ENCODE results near the gene HIPK2. TPM values are rescaled to one million over a fixed set of nuclear protein-coding genes. Genes with fewer than 3 reads are reported as not detected.

The HIPK2 gene
- total RNA-seq, 6 donors from 2014 or later = 38.6 to 59.6 (median 45.9) TPM

DNA sequence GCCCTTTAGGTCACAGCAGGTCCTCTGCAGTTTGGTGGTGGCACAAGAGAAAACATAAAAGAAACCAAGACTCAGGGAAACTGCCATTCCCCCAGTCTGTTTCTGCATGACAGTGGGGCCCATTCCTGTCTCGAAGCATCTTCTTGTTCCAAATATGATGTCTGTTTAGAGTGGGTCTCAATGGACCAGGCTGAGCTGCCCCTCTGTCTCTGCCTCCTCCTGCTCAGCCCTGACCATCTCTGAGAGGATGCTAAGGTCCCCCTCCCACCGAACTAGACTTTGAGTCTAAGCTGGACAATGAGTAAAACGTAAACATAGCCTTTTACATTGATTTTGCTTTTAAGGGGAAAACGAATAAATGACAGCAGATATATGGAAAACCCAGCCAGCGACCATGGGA is 213.9 kb downstream of the HIPK2 start:
- Histone ChIP-seq H3K4me3 (no peak overlapping the region), H3K27ac (no peak overlapping the region), H3K9me3 (no peaks in the 10 kb centered on the region), H3K4me1 (peaks cover 0 to 8% (median 4%) of the 10 kb centered on the region in 4 donors), H3K36me3 (peaks cover 0 to 16% (median 5%) of the 10 kb centered on the region in 4 donors), H3K27me3 (no peaks in the 10 kb centered on the region)
- no peak for ATAC-seq (ENCODE audit: low FRiP score in 2 of 2)
- DNase-seq = no peak
- no peak for TF ChIP-seq POLR2A (IDR thresholded peaks at IDR 0.05)
- TF ChIP-seq, protein P1, sequence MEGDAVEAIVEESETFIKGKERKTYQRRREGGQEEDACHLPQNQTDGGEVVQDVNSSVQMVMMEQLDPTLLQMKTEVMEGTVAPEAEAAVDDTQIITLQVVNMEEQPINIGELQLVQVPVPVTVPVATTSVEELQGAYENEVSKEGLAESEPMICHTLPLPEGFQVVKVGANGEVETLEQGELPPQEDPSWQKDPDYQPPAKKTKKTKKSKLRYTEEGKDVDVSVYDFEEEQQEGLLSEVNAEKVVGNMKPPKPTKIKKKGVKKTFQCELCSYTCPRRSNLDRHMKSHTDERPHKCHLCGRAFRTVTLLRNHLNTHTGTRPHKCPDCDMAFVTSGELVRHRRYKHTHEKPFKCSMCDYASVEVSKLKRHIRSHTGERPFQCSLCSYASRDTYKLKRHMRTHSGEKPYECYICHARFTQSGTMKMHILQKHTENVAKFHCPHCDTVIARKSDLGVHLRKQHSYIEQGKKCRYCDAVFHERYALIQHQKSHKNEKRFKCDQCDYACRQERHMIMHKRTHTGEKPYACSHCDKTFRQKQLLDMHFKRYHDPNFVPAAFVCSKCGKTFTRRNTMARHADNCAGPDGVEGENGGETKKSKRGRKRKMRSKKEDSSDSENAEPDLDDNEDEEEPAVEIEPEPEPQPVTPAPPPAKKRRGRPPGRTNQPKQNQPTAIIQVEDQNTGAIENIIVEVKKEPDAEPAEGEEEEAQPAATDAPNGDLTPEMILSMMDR (IDR thresholded peaks at IDR 0.05) = no peak
- TF ChIP-seq EP300 (IDR thresholded peaks at IDR 0.05) = no peak
- no peak for TF ChIP-seq POLR2AphosphoS5 (IDR thresholded peaks at IDR 0.05)
- WGBS, 2 donors = 90 to 91% methylated on average over 5 of the region's 5 CpGs

DNA sequence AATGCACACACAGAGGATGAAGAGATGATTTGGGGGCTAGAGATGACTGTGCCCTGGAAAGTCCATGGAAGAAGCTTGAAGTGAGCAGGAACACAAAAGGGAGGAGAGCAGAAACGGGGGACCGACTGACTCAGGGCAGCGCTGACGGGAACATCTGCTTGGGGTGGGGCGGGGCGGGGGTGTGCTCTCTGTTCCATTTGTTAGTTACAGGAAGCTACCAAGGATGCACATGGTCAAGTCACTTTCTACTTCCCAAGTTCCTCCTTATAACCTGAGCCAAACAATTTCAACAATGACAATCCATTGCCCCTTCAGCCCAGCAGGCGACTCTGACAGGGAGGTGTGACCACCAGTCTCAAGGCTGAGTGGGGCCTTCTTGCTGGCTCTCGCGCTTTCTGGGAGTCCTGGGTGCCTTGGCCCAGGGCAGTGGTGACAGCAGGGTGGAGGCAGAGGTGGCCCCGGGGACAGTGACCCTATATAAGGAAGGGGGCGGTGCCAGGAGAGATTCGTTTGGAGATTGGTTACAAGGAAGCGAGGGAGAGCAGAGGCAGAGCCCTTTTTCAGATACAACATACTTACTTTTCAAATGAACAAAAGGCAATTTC is 214.7 kb downstream of the HIPK2 start:
- peaks cover 0 to 8% (median 4%) of the 10 kb centered on the region in 4 donors for H3K4me1 ChIP-seq
- 68 to 70% methylated on average over 13 of the region's 13 CpGs for WGBS, 2 donors
- no peak overlapping the region for H3K27ac ChIP-seq
- TF ChIP-seq POLR2A (IDR thresholded peaks at IDR 0.05) (no peak), EP300 (IDR thresholded peaks at IDR 0.05) (no peak), POLR2AphosphoS5 (IDR thresholded peaks at IDR 0.05) (no peak)
- TF ChIP-seq, protein P1 (IDR thresholded peaks at IDR 0.05) = no peak
- peak in 1 of 2 donors; percentile 62 for ATAC-seq (ENCODE audit: low FRiP score in 2 of 2)
- no peaks in the 10 kb centered on the region for H3K9me3 ChIP-seq
- DNase-seq = no peak
- peaks cover 0 to 8% (median 3%) of the 10 kb centered on the region in 4 donors for H3K36me3 ChIP-seq
- no peak overlapping the region for H3K4me3 ChIP-seq
- no peaks in the 10 kb centered on the region for H3K27me3 ChIP-seq

DNA sequence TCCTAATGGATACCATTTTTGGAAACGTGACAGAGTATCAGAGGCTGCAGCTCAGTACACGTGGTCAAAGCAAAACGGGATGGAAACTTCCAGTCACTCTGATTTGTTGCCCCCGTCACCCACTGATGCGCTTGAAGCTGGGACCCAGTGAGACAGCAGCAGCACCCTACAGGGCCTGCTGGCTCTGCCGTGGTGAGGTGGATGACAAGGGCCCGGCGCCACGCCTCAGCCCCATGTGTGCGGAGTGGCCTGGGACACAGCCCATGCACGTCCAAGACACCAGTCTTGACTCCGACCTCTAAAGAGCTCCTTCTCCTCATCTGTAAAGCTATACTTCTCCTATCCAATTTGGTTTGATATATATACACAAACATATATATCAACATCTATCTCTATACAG is 215.3 kb downstream of the HIPK2 start:
- no peaks in the 10 kb centered on the region for H3K9me3 ChIP-seq
- 90 to 97% methylated on average over 12 of the region's 12 CpGs for WGBS, 2 donors
- H3K4me1 ChIP-seq = peaks cover 0 to 8% (median 4%) of the 10 kb centered on the region in 4 donors
- no peaks in the 10 kb centered on the region for H3K27me3 ChIP-seq
- TF ChIP-seq POLR2AphosphoS5 (IDR thresholded peaks at IDR 0.05) (no peak), POLR2A (IDR thresholded peaks at IDR 0.05) (no peak), EP300 (IDR thresholded peaks at IDR 0.05) (no peak)
- TF ChIP-seq, protein P1 (IDR thresholded peaks at IDR 0.05) = no peak
- ATAC-seq (ENCODE audit: low FRiP score in 2 of 2) (no peak), DNase-seq (no peak)
- H3K27ac ChIP-seq = no peak overlapping the region
- peaks cover 0 to 5% (median under 1%) of the 10 kb centered on the region in 4 donors for H3K36me3 ChIP-seq
- no peak overlapping the region for H3K4me3 ChIP-seq

DNA sequence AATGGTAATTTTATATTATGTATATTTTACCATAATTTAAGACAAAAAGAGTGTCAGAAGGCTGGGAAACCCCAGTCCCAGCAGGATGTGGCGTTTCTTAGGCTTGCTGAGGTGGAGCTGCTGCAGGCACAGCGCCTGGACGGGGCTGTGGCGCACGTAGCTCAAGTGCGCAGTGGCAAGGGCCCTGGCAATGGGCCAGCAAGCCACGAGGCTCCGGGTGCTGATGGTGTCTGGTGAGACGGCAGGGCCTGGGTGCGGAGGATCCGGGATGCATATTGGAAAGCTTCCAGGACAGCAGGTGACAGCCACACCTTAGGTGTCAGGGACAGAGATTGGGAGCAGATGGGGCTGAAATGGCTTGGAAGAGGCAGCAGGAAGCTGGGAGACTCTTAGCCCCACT is 217.1 kb downstream of the HIPK2 start:
- TF ChIP-seq POLR2AphosphoS5 (IDR thresholded peaks at IDR 0.05) = no peak
- TF ChIP-seq, protein P1 (IDR thresholded peaks at IDR 0.05) = no peak
- TF ChIP-seq EP300 (IDR thresholded peaks at IDR 0.05) = no peak
- TF ChIP-seq POLR2A (IDR thresholded peaks at IDR 0.05) = no peak
- no peak for DNase-seq
- H3K27me3 ChIP-seq = no peaks in the 10 kb centered on the region
- H3K4me3 ChIP-seq = no peak overlapping the region
- peaks cover 0 to 7% (median 3%) of the 10 kb centered on the region in 4 donors for H3K4me1 ChIP-seq
- H3K36me3 ChIP-seq = no peaks in the 10 kb centered on the region
- WGBS, 2 donors = 94 to 95% methylated on average over 11 of the region's 11 CpGs
- H3K27ac ChIP-seq = no peak overlapping the region
- H3K9me3 ChIP-seq = no peaks in the 10 kb centered on the region
- no peak for ATAC-seq (ENCODE audit: low FRiP score in 2 of 2)

DNA sequence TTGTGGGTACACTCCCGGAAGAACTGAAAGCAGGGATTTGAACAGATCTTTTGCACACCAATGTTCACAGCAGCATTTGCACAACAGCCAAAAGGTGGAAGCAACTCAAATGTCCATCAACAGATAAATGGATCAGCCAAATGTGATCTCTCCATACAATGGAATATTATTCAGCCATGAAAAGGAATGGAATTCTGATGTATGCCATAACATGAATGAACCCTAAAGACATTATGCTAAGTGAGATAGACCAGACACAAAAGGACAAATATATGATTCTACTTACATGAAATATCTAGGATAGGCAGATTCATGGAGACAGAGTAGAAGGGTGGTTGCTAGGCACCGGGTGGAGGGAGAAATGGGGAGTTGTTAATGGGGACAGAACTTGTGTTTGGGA is 217.6 kb downstream of the HIPK2 start:
- Histone ChIP-seq H3K9me3 (no peaks in the 10 kb centered on the region), H3K27ac (no peak overlapping the region), H3K36me3 (no peaks in the 10 kb centered on the region), H3K27me3 (no peaks in the 10 kb centered on the region), H3K4me1 (peaks cover 0 to 7% (median 3%) of the 10 kb centered on the region in 4 donors), H3K4me3 (no peak overlapping the region)
- WGBS, 2 donors = 89 to 94% methylated on average over 2 of the region's 2 CpGs
- no peak for TF ChIP-seq EP300 (IDR thresholded peaks at IDR 0.05)
- no peak for TF ChIP-seq POLR2A (IDR thresholded peaks at IDR 0.05)
- no peak for TF ChIP-seq POLR2AphosphoS5 (IDR thresholded peaks at IDR 0.05)
- TF ChIP-seq, protein P1 (IDR thresholded peaks at IDR 0.05) = no peak
- no peak for DNase-seq
- ATAC-seq (ENCODE audit: low FRiP score in 2 of 2) = no peak
